CD4-positive, alpha-beta T cell (primary cell): ENCODE results near the gene CD55. TPM values are rescaled to one million over a fixed set of nuclear protein-coding genes. Genes with fewer than 3 reads are reported as not detected.

Experiments used
- ATAC-seq: fragments of 200-7000 bp; cut with Tn5 transposase; one replicate; pipeline ENCODE4 v1.10.0; 2022; ENCODE audit warnings: mild to moderate bottlenecking; ENCODE audit not compliant: poor library complexity
- CTCF ChIA-PET: fragments of 350-600 bp; sonication (Branson Sonifier 250); formaldehyde crosslinking; loops from one replicate; lab custom pipeline; 2021; ENCODE audit warnings: antibody characterized with exemption, inconsistent platforms; lab: Charles Lee
- POLR2A ChIA-PET: fragments of 350-600 bp; sonication (Branson Sonifier 250); formaldehyde crosslinking; loops from one replicate; lab custom pipeline; 2021; ENCODE audit warnings: antibody characterized with exemption, inconsistent platforms; lab: Charles Lee
- DNase-seq, 14 experiments: peaks; one replicate each; pipeline ENCODE4 v3.0.0-alpha.2; 2013 to 2020; ENCODE audit warnings: mixed read lengths in 2 of 14
- H3K27ac ChIP-seq, 2 donors: one replicate each; pipeline versions ENCODE4 v1.5.1 to v1.7.0; 2013; ENCODE audit warnings: low read length in 2 of 2, low read depth in 1 of 2, mild to moderate bottlenecking in 1 of 2
- H3K27me3 ChIP-seq, 2 experiments: 1 replicate in 1 of 2; 2 replicates in 1 of 2; pipeline versions ENCODE4 v1.6.1 to v1.7.0; 2013; ENCODE audit warnings: low read length in 2 of 2, control low read depth in 1 of 2, mild to moderate bottlenecking in 1 of 2, moderate library complexity in 1 of 2; ENCODE audit not compliant: insufficient read depth in 2 of 2, control insufficient read depth in 1 of 2
- H3K36me3 ChIP-seq: one replicate; pipeline ENCODE4 v1.6.1; 2013; ENCODE audit warnings: low read length, control low read depth; ENCODE audit not compliant: insufficient read depth
- H3K4me1 ChIP-seq: one replicate; pipeline ENCODE4 v1.6.1; 2013; ENCODE audit warnings: low read length, control low read depth; ENCODE audit not compliant: insufficient read depth
- H3K4me3 ChIP-seq: one replicate; pipeline ENCODE4 v1.5.1; 2013; ENCODE audit warnings: mild to moderate bottlenecking, low read length, moderate library complexity
- H3K9me3 ChIP-seq, 2 experiments: 1 replicate in 1 of 2; 2 replicates in 1 of 2; pipeline versions ENCODE4 v1.6.1 to v1.7.0; 2013; ENCODE audit warnings: low read length in 2 of 2, mild to moderate bottlenecking in 2 of 2, control low read depth in 1 of 2, moderate library complexity in 1 of 2; ENCODE audit not compliant: control insufficient read depth in 1 of 2, insufficient read depth in 1 of 2
- H3K27ac Mint-ChIP-seq: one replicate; pipeline ENCODE4 v1.8.0; 2020; ENCODE audit warnings: mixed read lengths
- H3K27me3 Mint-ChIP-seq: one replicate; pipeline ENCODE4 v1.8.0; 2021; ENCODE audit warnings: mixed read lengths
- H3K36me3 Mint-ChIP-seq: one replicate; pipeline ENCODE4 v1.8.0; 2021; ENCODE audit warnings: low read depth, mixed read lengths
- H3K4me1 Mint-ChIP-seq: one replicate; pipeline ENCODE4 v1.8.0; 2021; ENCODE audit warnings: low read depth, mixed read lengths
- H3K4me3 Mint-ChIP-seq: one replicate; pipeline ENCODE4 v1.8.0; 2020; ENCODE audit warnings: mild to moderate bottlenecking, mixed read lengths
- H3K9me3 Mint-ChIP-seq: one replicate; pipeline ENCODE4 v1.8.0; 2020; ENCODE audit warnings: mixed read lengths
- CTCF ChIP-seq: fragments of 200-600 bp; IDR thresholded peaks from one replicate; pipeline ENCODE4 v1.8.0; 2022; ENCODE audit warnings: antibody characterized with exemption, mild to moderate bottlenecking
- intact Hi-C, 2 experiments: fragments of 100-400 bp; cut with DNase I in 1 of 2; cut with micrococcal nuclease in 1 of 2; formaldehyde crosslinking; loops; one replicate each; pipeline versions ENCODE4 v1.15.1 to v1.9.0; 2023 to 2025; cut with DNase I, micrococcal nuclease
- total RNA-seq, 174 experiments: library from RNA in 2 of 174; stranded (reverse) in 2 of 174; gene quantifications; one replicate each; pipeline ENCODE4 v1.2.3 and lab custom pipeline; 2021 to 2026

CD55 gene
- total RNA-seq, 2 experiments from 2014 or later = 218 to 229 TPM

DNA sequence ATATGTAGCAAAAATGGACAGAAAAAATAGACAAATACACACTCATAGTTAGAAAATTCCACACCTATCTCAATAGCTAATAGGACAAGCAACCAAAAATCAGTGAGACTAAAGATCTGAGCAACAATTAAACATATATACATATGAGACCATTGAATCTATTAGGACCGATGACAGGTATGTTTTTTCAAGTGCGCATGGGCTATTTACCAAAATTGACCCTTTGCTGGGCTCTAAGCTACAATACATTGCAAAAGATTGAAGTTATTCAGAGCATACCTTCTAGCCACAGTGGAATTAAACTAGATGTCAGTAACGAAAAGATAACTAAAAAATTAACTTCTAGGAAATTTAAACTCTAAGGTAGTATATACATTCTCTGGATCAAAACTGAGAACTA, 13.7 kb downstream of the CD55 start:
- Mint-ChIP-seq H3K27ac (peak overlapping the region; percentile 81), H3K36me3 (peaks cover 96% of the 10 kb centered on the region), H3K9me3 (peaks cover 16% of the 10 kb centered on the region), H3K4me3 (peak overlapping the region; percentile 30), H3K27me3 (no peaks in the 10 kb centered on the region), H3K4me1 (peaks cover 68% of the 10 kb centered on the region)
- ChIA-PET CTCF (interaction anchor here (0.9 to 2.9 kb wide), 2 partner anchors 10 to 14 kb away, joined by 3 to 16 read pairs; partner anchors contain the start of gene CD55), POLR2A (interaction anchor here (1.1 to 5.3 kb wide), 3 partner anchors 8 to 15 kb away, joined by 3 to 66 read pairs (median 3); partner anchors contain the start of gene CD55)
- no peak overlapping the region for H3K4me3 ChIP-seq
- peaks cover 0 to 22% of the 10 kb centered on the region in 2 experiments for H3K9me3 ChIP-seq
- H3K36me3 ChIP-seq = peaks cover 67% of the 10 kb centered on the region
- TF ChIP-seq CTCF = no peak
- no peak for DNase-seq
- ATAC-seq = no peak
- H3K27ac ChIP-seq = peak overlapping the region in 1 of 2 donors; percentile 48
- no peaks in the 10 kb centered on the region for H3K27me3 ChIP-seq
- peaks cover 14% of the 10 kb centered on the region for H3K4me1 ChIP-seq
- intact Hi-C loops = no loop called here

GRCh38 chr1:207335695-207336363, 14.4 kb downstream of the CD55 start:
- H3K36me3 ChIP-seq = peaks cover 68% of the 10 kb centered on the region
- no peaks in the 10 kb centered on the region for H3K27me3 ChIP-seq
- ChIA-PET POLR2A (interaction anchor here (1.1 to 5.3 kb wide), 5 partner anchors 9 to 246 kb away, joined by 3 to 66 read pairs (median 3); partner anchors contain the start of gene CD55), CTCF (interaction anchor here (0.9 to 2.9 kb wide), 2 partner anchors 10 to 14 kb away, joined by 3 to 16 read pairs; partner anchors contain the start of gene CD55)
- DNase-seq = peak in 3 of 14 experiments; percentile 59 to 76 (median 72)
- Mint-ChIP-seq H3K27ac (peak overlapping the region; percentile 81), H3K27me3 (no peaks in the 10 kb centered on the region), H3K9me3 (peaks cover 16% of the 10 kb centered on the region), H3K36me3 (peaks cover 96% of the 10 kb centered on the region), H3K4me3 (peak overlapping the region; percentile 68), H3K4me1 (peaks cover 64% of the 10 kb centered on the region)
- no peak for TF ChIP-seq CTCF
- peaks cover 0 to 22% of the 10 kb centered on the region in 2 experiments for H3K9me3 ChIP-seq
- intact Hi-C loops = loop anchor here in 1 of 2 experiments (2.0 kb wide), 1 partner anchor 15 kb away; the partner anchor contains the start of gene CD55
- no peak overlapping the region for H3K4me3 ChIP-seq
- peak overlapping the region; percentile 48 to 59 for H3K27ac ChIP-seq
- H3K4me1 ChIP-seq = peaks cover 14% of the 10 kb centered on the region
- ATAC-seq = peak; percentile 54

DNA sequence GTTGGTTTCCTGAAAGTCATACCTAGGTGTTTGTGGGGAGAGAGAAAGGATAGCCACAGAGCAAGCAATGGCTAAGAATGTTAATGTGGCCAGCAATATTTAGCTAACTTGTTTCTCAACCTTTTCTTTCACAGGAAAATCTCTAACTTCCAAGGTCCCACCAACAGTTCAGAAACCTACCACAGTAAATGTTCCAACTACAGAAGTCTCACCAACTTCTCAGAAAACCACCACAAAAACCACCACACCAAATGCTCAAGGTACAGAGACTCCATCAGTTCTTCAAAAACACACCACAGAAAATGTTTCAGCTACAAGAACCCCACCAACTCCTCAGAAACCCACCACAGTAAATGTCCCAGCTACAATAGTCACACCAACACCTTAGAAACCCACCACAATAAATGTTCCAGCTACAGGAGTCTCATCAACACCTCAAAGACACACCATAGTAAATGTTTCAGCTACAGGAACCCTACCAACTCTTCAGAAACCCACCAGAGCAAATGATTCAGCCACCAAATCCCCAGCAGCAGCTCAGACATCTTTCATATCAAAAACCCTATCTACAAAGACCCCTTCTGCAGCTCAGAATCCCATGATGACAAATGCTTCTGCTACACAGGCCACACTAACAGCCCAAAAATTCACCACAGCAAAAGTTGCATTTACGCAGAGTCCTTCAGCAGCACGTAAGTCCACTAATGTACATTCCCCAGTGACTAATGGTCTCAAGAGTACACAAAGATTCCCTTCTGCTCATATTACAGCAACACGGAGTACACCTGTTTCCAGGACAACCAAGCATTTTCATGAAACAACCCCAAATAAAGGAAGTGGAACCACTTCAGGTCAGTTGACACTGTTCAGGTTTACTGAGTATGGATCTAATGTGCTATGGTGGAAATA, 15.3 kb downstream of the CD55 start:
- H3K27ac Mint-ChIP-seq = peak overlapping the region; percentile 81
- intact Hi-C loops = loop anchor here in 1 of 2 experiments (2.0 kb wide), 1 partner anchor 16 kb away; the partner anchor contains the start of gene CD55
- H3K27me3 ChIP-seq = no peaks in the 10 kb centered on the region
- H3K9me3 Mint-ChIP-seq = peaks cover 16% of the 10 kb centered on the region
- POLR2A ChIA-PET = interaction anchor here (1.0 to 5.3 kb wide), 5 partner anchors 15 to 247 kb away, joined by 3 to 66 read pairs (median 3); partner anchors contain the start of gene CD55
- H3K9me3 ChIP-seq = peaks cover 0 to 22% of the 10 kb centered on the region in 2 experiments
- H3K36me3 ChIP-seq = peaks cover 65% of the 10 kb centered on the region
- ATAC-seq (peak; percentile 37), DNase-seq (peak in 3 of 14 experiments; percentile 66 to 77 (median 75))
- no peaks in the 10 kb centered on the region for H3K27me3 Mint-ChIP-seq
- H3K36me3 Mint-ChIP-seq = peaks cover 96% of the 10 kb centered on the region
- TF ChIP-seq CTCF = no peak
- peaks cover 14% of the 10 kb centered on the region for H3K4me1 ChIP-seq
- peak overlapping the region; percentile 68 for H3K4me3 Mint-ChIP-seq
- no peak overlapping the region for H3K4me3 ChIP-seq
- CTCF ChIA-PET = interaction anchor here (2.9 kb wide), 1 partner anchor 15 kb away, joined by 16 read pairs; the partner anchor contains the start of gene CD55
- peak overlapping the region; percentile 48 to 59 for H3K27ac ChIP-seq
- peaks cover 74% of the 10 kb centered on the region for H3K4me1 Mint-ChIP-seq
